ENCODE results near the gene PARP15.

PARP15 gene

GRCh38 chr3:122533931-122534334, 43.5 kb upstream of the PARP15 start:
- Histone ChIP-seq H3K27me3 (ENCODE audit: low read length) (no peaks in the 10 kb centered on the region), H4K20me1 (ENCODE audit: low read depth, low read length) (no peaks in the 10 kb centered on the region), H2AFZ (ENCODE audit: low read depth, low read length, severe bottlenecking) (no peak overlapping the region), H3K9ac (ENCODE audit: low read length) (no peak overlapping the region), H3K79me2 (ENCODE audit: insufficient read depth, low read length) (no peaks in the 10 kb centered on the region), H3K4me2 (ENCODE audit: low read depth, low read length, poor library complexity, severe bottlenecking) (no peak overlapping the region), H3K36me3 (ENCODE audit: low read length) (no peaks in the 10 kb centered on the region), H3K27ac (ENCODE audit: low read depth, low read length) (no peak overlapping the region), H3K9me2 (replicated peaks; ENCODE audit: insufficient read depth, low read length) (no peaks in the 10 kb centered on the region), H3K4me3 (ENCODE audit: insufficient read depth, low read length, poor library complexity, severe bottlenecking) (no peak overlapping the region), H3F3A (ENCODE audit: insufficient read depth) (no peaks in the 10 kb centered on the region), H3K9me3 (ENCODE audit: insufficient read depth, low read length) (no peaks in the 10 kb centered on the region)
- no peak for TF ChIP-seq CTCF (IDR thresholded peaks at IDR 0.05; ENCODE audit: insufficient read depth, low read length, poor library complexity, severe bottlenecking)

GRCh38 chr3:122535964-122536631, 41.4 kb upstream of the PARP15 start:
- H3K9ac ChIP-seq (ENCODE audit: low read length), result no peak overlapping the region
- no peak overlapping the region for H3K4me2 ChIP-seq (ENCODE audit: low read depth, low read length, poor library complexity, severe bottlenecking)
- no peaks in the 10 kb centered on the region for H4K20me1 ChIP-seq (ENCODE audit: low read depth, low read length)
- no peaks in the 10 kb centered on the region for H3K27me3 ChIP-seq (ENCODE audit: low read length)
- no peak overlapping the region for H3K27ac ChIP-seq (ENCODE audit: low read depth, low read length)
- no peaks in the 10 kb centered on the region for H3K9me3 ChIP-seq (ENCODE audit: insufficient read depth, low read length)
- H2AFZ ChIP-seq (ENCODE audit: low read depth, low read length, severe bottlenecking), result no peak overlapping the region
- no peaks in the 10 kb centered on the region for H3K36me3 ChIP-seq (ENCODE audit: low read length)
- no peaks in the 10 kb centered on the region for H3K79me2 ChIP-seq (ENCODE audit: insufficient read depth, low read length)
- no peaks in the 10 kb centered on the region for H3F3A ChIP-seq (ENCODE audit: insufficient read depth)
- H3K4me3 ChIP-seq (ENCODE audit: insufficient read depth, low read length, poor library complexity, severe bottlenecking), result no peak overlapping the region
- no peaks in the 10 kb centered on the region for H3K9me2 ChIP-seq (replicated peaks; ENCODE audit: insufficient read depth, low read length)
- no peak for TF ChIP-seq CTCF (IDR thresholded peaks at IDR 0.05; ENCODE audit: insufficient read depth, low read length, poor library complexity, severe bottlenecking)
- TF ChIP-seq EZH2phosphoT487 (conservative IDR thresholded peaks at IDR 0.05; ENCODE audit: low read length), result no peak

- no peaks in the 10 kb centered on the region for H3K79me2 ChIP-seq (ENCODE audit: insufficient read depth, low read length)
- no peaks in the 10 kb centered on the region for H3K36me3 ChIP-seq (ENCODE audit: low read length)
- no peaks in the 10 kb centered on the region for H3K9me3 ChIP-seq (ENCODE audit: insufficient read depth, low read length)
- no peaks in the 10 kb centered on the region for H3F3A ChIP-seq (ENCODE audit: insufficient read depth)
- H4K20me1 ChIP-seq (ENCODE audit: low read depth, low read length), result no peaks in the 10 kb centered on the region
- no peak overlapping the region for H3K27ac ChIP-seq (ENCODE audit: low read depth, low read length)
- H2AFZ ChIP-seq (ENCODE audit: low read depth, low read length, severe bottlenecking), result no peak overlapping the region
- no peaks in the 10 kb centered on the region for H3K27me3 ChIP-seq (ENCODE audit: low read length)
- H3K9ac ChIP-seq (ENCODE audit: low read length), result no peak overlapping the region
- H3K4me2 ChIP-seq (ENCODE audit: low read depth, low read length, poor library complexity, severe bottlenecking), result no peak overlapping the region
- no peaks in the 10 kb centered on the region for H3K9me2 ChIP-seq (replicated peaks; ENCODE audit: insufficient read depth, low read length)
- H3K4me3 ChIP-seq (ENCODE audit: insufficient read depth, low read length, poor library complexity, severe bottlenecking), result no peak overlapping the region
- TF ChIP-seq EZH2phosphoT487 (conservative IDR thresholded peaks at IDR 0.05; ENCODE audit: low read length), result no peak
- TF ChIP-seq CTCF (IDR thresholded peaks at IDR 0.05; ENCODE audit: insufficient read depth, low read length, poor library complexity, severe bottlenecking), result no peak
Measured at GRCh38 chr3:122536632-122537001, 40.8 kb upstream of the PARP15 start.

All from SU-DHL-6 (cell line).